Fibroblast of villous mesenchyme (primary cell): ENCODE data around the gene SETD7. TPM values are rescaled to one million over a fixed set of nuclear protein-coding genes. Genes with fewer than 3 reads are reported as not detected.

Experiments used
- DNase-seq: peaks from one replicate; pipeline ENCODE4 v3.0.0-alpha.2; 2010; ENCODE audit warnings: low read depth
- H3K4me3 ChIP-seq: 2 replicates; pipeline ENCODE4 v1.5.1; 2011; ENCODE audit warnings: low read depth, mild to moderate bottlenecking, low read length
- CTCF ChIP-seq: IDR thresholded peaks from 2 replicates; pipeline ENCODE4 v1.5.1; 2012; ENCODE audit warnings: low read depth, mild to moderate bottlenecking, low read length; ENCODE audit not compliant: insufficient read depth
- total RNA-seq: library from RNA; depleted of rRNA; stranded (reverse); fragments of >200 nt; gene quantifications from 2 replicates; pipeline ENCODE4 v1.2.3, GENCODE V29; 2012

SETD7 gene
- total RNA-seq, 1 donor = 107 TPM

GRCh38 chr4:139562067-139562684, 6.2 kb upstream of the SETD7 start:
- no peak for TF ChIP-seq CTCF
- no peak for DNase-seq
- H3K4me3 ChIP-seq = no peak overlapping the region

- TF ChIP-seq CTCF = no peak
- no peak for DNase-seq
- H3K4me3 ChIP-seq = no peak overlapping the region
Observed at GRCh38 chr4:139560406-139561104, 4.5 kb upstream of the SETD7 start.

- no peak for DNase-seq
- no peak for TF ChIP-seq CTCF
- no peak overlapping the region for H3K4me3 ChIP-seq
Observed at GRCh38 chr4:139559687-139560086, 3.7 kb upstream of the SETD7 start.

GRCh38 chr4:139559089-139559479, 3.1 kb upstream of the SETD7 start:
- TF ChIP-seq CTCF = no peak
- no peak overlapping the region for H3K4me3 ChIP-seq
- no peak for DNase-seq

GRCh38 chr4:139558235-139559088, 2.4 kb upstream of the SETD7 start:
- no peak overlapping the region for H3K4me3 ChIP-seq
- TF ChIP-seq CTCF = no peak
- no peak for DNase-seq

GRCh38 chr4:139557556-139558110, 1.6 kb upstream of the SETD7 start:
- TF ChIP-seq CTCF = no peak
- peak overlapping the region; percentile 86 for H3K4me3 ChIP-seq
- no peak for DNase-seq
